ENCODE data around the gene ANKRD61.
A peak's percentile ranks its signal among the peaks of the same experiment; 100 is the strongest.

ANKRD61 gene

DNA sequence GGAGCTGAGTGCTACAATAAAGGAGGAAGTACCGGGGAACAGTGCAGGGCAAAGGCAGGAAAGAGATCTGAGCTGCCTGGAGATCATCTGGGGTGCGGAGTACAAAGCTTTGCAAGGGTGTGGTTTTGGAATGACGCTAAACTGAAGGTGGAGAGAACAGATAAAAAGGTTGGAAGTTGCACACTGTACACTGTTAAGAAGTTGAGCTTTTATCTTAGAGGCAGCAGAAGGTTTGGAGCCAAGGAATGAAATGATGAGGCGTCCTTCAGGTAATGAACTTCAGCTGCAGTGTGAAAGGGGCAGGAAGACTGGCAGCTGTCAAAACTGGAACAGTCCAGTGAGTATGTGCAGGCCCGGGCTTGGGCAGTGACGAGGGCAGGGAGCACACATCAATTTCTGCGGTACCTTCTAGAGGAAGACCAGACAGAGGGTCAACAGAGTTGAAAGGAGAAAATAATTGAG, 7.2 kb upstream of the ANKRD61 start:
- in situ Hi-C loops (cut with HindIII; ENCODE audit: low sequenced_read_pairs), result no loop called here

GRCh38 chr7:6026011-6026819, 5.0 kb upstream of the ANKRD61 start:
- in situ Hi-C loops (cut with HindIII; ENCODE audit: low sequenced_read_pairs), result no loop called here
- H3K4me3 ChIP-seq (ENCODE audit: low read depth, low read length), result no peak overlapping the region
- peak; percentile 29 for DNase-seq (ENCODE audit: low read depth, low spot score)
- TF ChIP-seq, protein P1, sequence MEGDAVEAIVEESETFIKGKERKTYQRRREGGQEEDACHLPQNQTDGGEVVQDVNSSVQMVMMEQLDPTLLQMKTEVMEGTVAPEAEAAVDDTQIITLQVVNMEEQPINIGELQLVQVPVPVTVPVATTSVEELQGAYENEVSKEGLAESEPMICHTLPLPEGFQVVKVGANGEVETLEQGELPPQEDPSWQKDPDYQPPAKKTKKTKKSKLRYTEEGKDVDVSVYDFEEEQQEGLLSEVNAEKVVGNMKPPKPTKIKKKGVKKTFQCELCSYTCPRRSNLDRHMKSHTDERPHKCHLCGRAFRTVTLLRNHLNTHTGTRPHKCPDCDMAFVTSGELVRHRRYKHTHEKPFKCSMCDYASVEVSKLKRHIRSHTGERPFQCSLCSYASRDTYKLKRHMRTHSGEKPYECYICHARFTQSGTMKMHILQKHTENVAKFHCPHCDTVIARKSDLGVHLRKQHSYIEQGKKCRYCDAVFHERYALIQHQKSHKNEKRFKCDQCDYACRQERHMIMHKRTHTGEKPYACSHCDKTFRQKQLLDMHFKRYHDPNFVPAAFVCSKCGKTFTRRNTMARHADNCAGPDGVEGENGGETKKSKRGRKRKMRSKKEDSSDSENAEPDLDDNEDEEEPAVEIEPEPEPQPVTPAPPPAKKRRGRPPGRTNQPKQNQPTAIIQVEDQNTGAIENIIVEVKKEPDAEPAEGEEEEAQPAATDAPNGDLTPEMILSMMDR (IDR thresholded peaks at IDR 0.05; ENCODE audit: low read depth, low read length), result peak; percentile 24

More for the DNA sequence above, 7.2 kb upstream of the ANKRD61 start:
- TF ChIP-seq, protein P1 (IDR thresholded peaks at IDR 0.05; ENCODE audit: low read depth, low read length), result no peak
- DNase-seq (ENCODE audit: low read depth, low spot score), result no peak
- H3K4me3 ChIP-seq (ENCODE audit: low read depth, low read length), result no peak overlapping the region

DNA sequence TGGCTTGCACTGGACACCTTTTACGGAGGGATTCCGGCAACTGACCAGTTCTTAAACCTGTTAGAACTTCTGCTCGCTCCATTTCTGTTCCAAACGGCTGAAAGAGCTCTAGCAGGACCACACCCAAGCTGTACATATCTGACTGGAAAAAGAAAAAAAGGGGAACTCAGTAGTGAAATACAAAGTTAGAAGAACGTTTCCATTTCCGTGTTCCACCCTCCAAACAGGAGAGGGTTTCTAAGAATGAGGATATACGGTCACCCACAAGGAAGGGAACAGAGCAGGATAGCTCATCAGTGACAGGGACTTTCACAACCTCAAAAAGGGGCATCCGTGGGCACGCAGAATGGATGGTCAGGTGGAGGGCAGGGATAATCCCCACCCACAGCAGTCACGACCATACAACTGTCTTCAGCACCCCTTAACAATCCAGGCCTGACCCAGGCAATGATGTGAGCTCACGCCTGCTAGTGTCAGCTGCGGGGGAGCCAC, 4.3 kb upstream of the ANKRD61 start:
- in situ Hi-C loops (cut with HindIII; ENCODE audit: low sequenced_read_pairs), result no loop called here
- no peak for DNase-seq (ENCODE audit: low read depth, low spot score)
- no peak overlapping the region for H3K4me3 ChIP-seq (ENCODE audit: low read depth, low read length)

GRCh38 chr7:6027806-6028365, 3.3 kb upstream of the ANKRD61 start:
- in situ Hi-C loops (cut with HindIII; ENCODE audit: low sequenced_read_pairs), result no loop called here
- no peak overlapping the region for H3K4me3 ChIP-seq (ENCODE audit: low read depth, low read length)
- TF ChIP-seq, protein P1 (IDR thresholded peaks at IDR 0.05; ENCODE audit: low read depth, low read length), result no peak
- no peak for DNase-seq (ENCODE audit: low read depth, low spot score)

More for the DNA sequence above, 4.3 kb upstream of the ANKRD61 start:
- TF ChIP-seq, protein P1 (IDR thresholded peaks at IDR 0.05; ENCODE audit: low read depth, low read length), result no peak

DNA sequence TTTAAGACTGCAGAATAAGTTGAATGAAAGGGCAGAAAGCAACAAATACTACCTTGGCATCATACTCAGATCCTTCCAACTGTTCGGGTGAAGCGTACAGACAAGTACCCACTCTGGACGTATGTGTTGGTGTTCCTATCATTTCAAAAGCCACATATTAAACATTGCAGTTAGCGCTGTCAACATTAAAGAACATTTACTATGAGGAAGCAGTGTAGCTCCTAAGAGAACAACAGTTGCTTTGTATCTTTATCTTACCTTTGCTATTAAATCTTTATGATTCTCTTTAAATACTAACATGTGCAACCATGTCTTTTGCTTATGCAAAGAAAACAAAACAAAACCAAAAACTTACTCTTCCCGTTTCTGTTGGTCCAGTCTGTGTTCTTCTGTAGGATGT, 2.6 kb upstream of the ANKRD61 start:
- no peak for DNase-seq (ENCODE audit: low read depth, low spot score)
- TF ChIP-seq, protein P1 (IDR thresholded peaks at IDR 0.05; ENCODE audit: low read depth, low read length), result no peak
- in situ Hi-C loops (cut with HindIII; ENCODE audit: low sequenced_read_pairs), result no loop called here
- no peak overlapping the region for H3K4me3 ChIP-seq (ENCODE audit: low read depth, low read length)

DNA sequence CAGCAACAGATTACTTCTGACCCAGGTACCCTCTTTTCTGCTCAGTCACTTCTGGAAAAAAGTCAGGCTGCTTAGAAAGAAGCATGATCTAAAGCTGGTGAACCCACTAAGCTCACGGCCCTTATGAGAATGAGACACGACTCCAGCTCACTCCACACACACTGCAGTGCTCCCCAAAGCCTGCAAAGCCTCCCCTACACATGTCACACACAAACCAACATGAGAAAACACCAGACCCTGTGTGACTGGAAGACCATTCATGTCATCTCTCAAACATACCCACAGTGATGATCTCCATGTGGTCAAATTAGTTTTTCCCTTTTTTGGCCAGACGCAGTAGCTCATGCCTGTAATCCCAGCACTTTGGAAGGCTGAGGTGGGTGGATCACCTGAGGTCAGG, 391 bp downstream of the ANKRD61 start:
- no peak for DNase-seq (ENCODE audit: low read depth, low spot score)
- H3K4me3 ChIP-seq (ENCODE audit: low read depth, low read length), result no peak overlapping the region
- in situ Hi-C loops (cut with HindIII; ENCODE audit: low sequenced_read_pairs), result no loop called here
- TF ChIP-seq, protein P1 (IDR thresholded peaks at IDR 0.05; ENCODE audit: low read depth, low read length), result no peak

All from astrocyte of the spinal cord (primary cell).